ENCODE measurements around the gene C6orf136. TPM values are rescaled to one million over a fixed set of nuclear protein-coding genes. Genes with fewer than 3 reads are reported as not detected.

C6orf136 gene
- total and polyA plus RNA-seq, 10 of the 15 experiments (the other 5 are each of a cell fraction or from before 2014, with no cell fraction given), result 5.2 to 24.1 (median 14.9) TPM

GRCh38 chr6:30617565-30618269, 29.2 kb upstream of the C6orf136 start, which contains the start of gene MRPS18B:
MRPS18B (plus strand) TSS chr6:30617840; CDS start chr6:30617866, 26 bp downstream.
- no peak for FAIRE-seq
- CTCF ChIA-PET, result interaction anchor here (0.6 to 2.1 kb wide), 13 partner anchors 11 to 259 kb away, joined by 3 to 8 read pairs (median 5); partner anchors contain the start of genes DHX16 and PRR3
- Histone ChIP-seq H3K4me1 (ENCODE audit: control insufficient read depth, insufficient read depth, low read length) (peaks cover 3% of the 10 kb centered on the region), H3K4me3 (peak within 1 kb of the TSS; percentile 80), H3K9ac (ENCODE audit: control insufficient read depth, insufficient read depth, low read length) (peak within 1 kb of the TSS; percentile 100), H3K79me2 (ENCODE audit: control insufficient read depth, insufficient read depth, low read length) (peaks cover 59% of the 10 kb centered on the region), H3K9me3 (replicated peaks; ENCODE audit: control insufficient read depth, insufficient read depth, low read length) (no peaks in the 10 kb centered on the region; the same call in 2 of the 3 replicates), H4K20me1 (ENCODE audit: control insufficient read depth, insufficient read depth) (0 out of 2 replicates have a peak, but pooled peaks cover 6% of the 10 kb centered on the region), H3K36me3 (ENCODE audit: control insufficient read depth in 2 of 2, insufficient read depth in 2 of 2, low read length in 1 of 2) (peaks cover 5 to 36% of the 10 kb centered on the region in 2 experiments; a peak in 3 of 4 replicates), H3K27me3 (replicated peaks in 1 of 2; ENCODE audit: control insufficient read depth in 2 of 2, insufficient read depth in 2 of 2, low read length in 1 of 2) (no peaks in the 10 kb centered on the region), H3K4me2 (ENCODE audit: control insufficient read depth, insufficient read depth) (peak within 1 kb of the TSS; percentile 94), H3K27ac (ENCODE audit: control insufficient read depth, insufficient read depth) (peak within 1 kb of the TSS; percentile 99), H2AFZ (ENCODE audit: control insufficient read depth, low read depth, low read length) (peak within 1 kb of the TSS; percentile 99)
- DNase-seq (ENCODE audit: low read depth, low spot score), result peak; percentile 99
- TSS peak; percentile 86 for BruUV-seq (replicated peaks)
- peak; percentile 79 for ATAC-seq
- intact Hi-C loops (cut with micrococcal nuclease; ENCODE audit: unreplicated experiment), result loop anchor here (1.0 to 2.0 kb wide), 3 partner anchors 55 to 100 kb away; partner anchors contain the start of genes DHX16, GNL1, MDC1 and PRR3
- in situ Hi-C loops (cut with MboI), result loop anchor here (5.0 kb wide), 1 partner anchor 100 kb away; the partner anchor contains the start of gene MDC1
- WGBS (ENCODE audit: insufficient coverage, insufficient replicate concordance, low lambda C conversion rate, missing lambda C conversion rate), result under 1% methylated on average over 34 of the region's 34 CpGs
- RAD21 ChIA-PET (ENCODE audit: unreplicated experiment), result interaction anchor here (0.9 to 1.5 kb wide), 2 partner anchors 88 to 113 kb away, joined by 4 to 8 read pairs; no protein-coding TSS in a partner anchor
- SMC1A ChIA-PET (ENCODE audit: uncharacterized antibody, unreplicated experiment), result interaction anchor here (0.8 to 2.8 kb wide), 13 partner anchors 9 to 296 kb away, joined by 3 to 12 read pairs (median 4); partner anchors contain the start of genes ATAT1, C6orf136, DHX16 and VARS2
- POLR2A ChIA-PET, result interaction anchor here (0.5 to 2.0 kb wide), 21 partner anchors 9 to 555 kb away, joined by 3 to 11 read pairs (median 4); partner anchors contain the start of genes ABCF1, ATAT1, DHX16 and NRM
- TF ChIP-seq MTA2 (IDR thresholded peaks at IDR 0.05; ENCODE audit: low read depth) (0 out of 2 replicates have a peak, but pooled peaks have one; percentile 48), HDAC2 (IDR thresholded peaks at IDR 0.05) (no peak), CHD2 (IDR thresholded peaks at IDR 0.05; ENCODE audit: borderline replicate concordance, low read depth, low read length) (no peak), MTA3 (IDR thresholded peaks at IDR 0.05; ENCODE audit: borderline replicate concordance, low read length) (no peak; the same call in 1 of the 2 replicates), YY1 (IDR thresholded peaks at IDR 0.05; ENCODE audit: low read depth, low read length) (peak; percentile 99), E2F4 (IDR thresholded peaks at IDR 0.05; ENCODE audit: low read depth, low read length) (no peak), KLF5 (IDR thresholded peaks at IDR 0.05; ENCODE audit: partially characterized antibody) (peak; percentile 35), TBL1XR1 (IDR thresholded peaks at IDR 0.05; ENCODE audit: low read depth, low read length) (peak; percentile 22; the same call in 1 of the 2 replicates)
- TF ChIP-seq, protein P1, sequence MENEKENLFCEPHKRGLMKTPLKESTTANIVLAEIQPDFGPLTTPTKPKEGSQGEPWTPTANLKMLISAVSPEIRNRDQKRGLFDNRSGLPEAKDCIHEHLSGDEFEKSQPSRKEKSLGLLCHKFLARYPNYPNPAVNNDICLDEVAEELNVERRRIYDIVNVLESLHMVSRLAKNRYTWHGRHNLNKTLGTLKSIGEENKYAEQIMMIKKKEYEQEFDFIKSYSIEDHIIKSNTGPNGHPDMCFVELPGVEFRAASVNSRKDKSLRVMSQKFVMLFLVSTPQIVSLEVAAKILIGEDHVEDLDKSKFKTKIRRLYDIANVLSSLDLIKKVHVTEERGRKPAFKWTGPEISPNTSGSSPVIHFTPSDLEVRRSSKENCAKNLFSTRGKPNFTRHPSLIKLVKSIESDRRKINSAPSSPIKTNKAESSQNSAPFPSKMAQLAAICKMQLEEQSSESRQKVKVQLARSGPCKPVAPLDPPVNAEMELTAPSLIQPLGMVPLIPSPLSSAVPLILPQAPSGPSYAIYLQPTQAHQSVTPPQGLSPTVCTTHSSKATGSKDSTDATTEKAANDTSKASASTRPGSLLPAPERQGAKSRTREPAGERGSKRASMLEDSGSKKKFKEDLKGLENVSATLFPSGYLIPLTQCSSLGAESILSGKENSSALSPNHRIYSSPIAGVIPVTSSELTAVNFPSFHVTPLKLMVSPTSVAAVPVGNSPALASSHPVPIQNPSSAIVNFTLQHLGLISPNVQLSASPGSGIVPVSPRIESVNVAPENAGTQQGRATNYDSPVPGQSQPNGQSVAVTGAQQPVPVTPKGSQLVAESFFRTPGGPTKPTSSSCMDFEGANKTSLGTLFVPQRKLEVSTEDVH (IDR thresholded peaks at IDR 0.05; ENCODE audit: low read depth, partially characterized antibody), result peak; percentile 58
- TF ChIP-seq, protein P2, sequence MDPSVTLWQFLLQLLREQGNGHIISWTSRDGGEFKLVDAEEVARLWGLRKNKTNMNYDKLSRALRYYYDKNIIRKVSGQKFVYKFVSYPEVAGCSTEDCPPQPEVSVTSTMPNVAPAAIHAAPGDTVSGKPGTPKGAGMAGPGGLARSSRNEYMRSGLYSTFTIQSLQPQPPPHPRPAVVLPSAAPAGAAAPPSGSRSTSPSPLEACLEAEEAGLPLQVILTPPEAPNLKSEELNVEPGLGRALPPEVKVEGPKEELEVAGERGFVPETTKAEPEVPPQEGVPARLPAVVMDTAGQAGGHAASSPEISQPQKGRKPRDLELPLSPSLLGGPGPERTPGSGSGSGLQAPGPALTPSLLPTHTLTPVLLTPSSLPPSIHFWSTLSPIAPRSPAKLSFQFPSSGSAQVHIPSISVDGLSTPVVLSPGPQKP (IDR thresholded peaks at IDR 0.05; ENCODE audit: low read depth, low read length), result peak; percentile 89
- TF ChIP-seq, protein P3, sequence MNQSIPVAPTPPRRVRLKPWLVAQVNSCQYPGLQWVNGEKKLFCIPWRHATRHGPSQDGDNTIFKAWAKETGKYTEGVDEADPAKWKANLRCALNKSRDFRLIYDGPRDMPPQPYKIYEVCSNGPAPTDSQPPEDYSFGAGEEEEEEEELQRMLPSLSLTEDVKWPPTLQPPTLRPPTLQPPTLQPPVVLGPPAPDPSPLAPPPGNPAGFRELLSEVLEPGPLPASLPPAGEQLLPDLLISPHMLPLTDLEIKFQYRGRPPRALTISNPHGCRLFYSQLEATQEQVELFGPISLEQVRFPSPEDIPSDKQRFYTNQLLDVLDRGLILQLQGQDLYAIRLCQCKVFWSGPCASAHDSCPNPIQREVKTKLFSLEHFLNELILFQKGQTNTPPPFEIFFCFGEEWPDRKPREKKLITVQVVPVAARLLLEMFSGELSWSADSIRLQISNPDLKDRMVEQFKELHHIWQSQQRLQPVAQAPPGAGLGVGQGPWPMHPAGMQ (IDR thresholded peaks at IDR 0.05; ENCODE audit: borderline replicate concordance), result no peak
- TF ChIP-seq, protein P4, sequence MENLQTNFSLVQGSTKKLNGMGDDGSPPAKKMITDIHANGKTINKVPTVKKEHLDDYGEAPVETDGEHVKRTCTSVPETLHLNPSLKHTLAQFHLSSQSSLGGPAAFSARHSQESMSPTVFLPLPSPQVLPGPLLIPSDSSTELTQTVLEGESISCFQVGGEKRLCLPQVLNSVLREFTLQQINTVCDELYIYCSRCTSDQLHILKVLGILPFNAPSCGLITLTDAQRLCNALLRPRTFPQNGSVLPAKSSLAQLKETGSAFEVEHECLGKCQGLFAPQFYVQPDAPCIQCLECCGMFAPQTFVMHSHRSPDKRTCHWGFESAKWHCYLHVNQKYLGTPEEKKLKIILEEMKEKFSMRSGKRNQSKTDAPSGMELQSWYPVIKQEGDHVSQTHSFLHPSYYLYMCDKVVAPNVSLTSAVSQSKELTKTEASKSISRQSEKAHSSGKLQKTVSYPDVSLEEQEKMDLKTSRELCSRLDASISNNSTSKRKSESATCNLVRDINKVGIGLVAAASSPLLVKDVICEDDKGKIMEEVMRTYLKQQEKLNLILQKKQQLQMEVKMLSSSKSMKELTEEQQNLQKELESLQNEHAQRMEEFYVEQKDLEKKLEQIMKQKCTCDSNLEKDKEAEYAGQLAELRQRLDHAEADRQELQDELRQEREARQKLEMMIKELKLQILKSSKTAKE (IDR thresholded peaks at IDR 0.05; ENCODE audit: low read depth, poor library complexity, severe bottlenecking), result peak; percentile 24
